HG03354 (cell line): ENCODE results near the gene SEC61G.

Source experiments
- ATAC-seq: cut with Tn5 transposase; IDR thresholded peaks from one replicate; pipeline ENCODE4 v1.9.1; 2021; ENCODE audit warnings: mild to moderate bottlenecking; ENCODE audit not compliant: unreplicated experiment, poor library complexity, severe bottlenecking

Gene SEC61G

DNA sequence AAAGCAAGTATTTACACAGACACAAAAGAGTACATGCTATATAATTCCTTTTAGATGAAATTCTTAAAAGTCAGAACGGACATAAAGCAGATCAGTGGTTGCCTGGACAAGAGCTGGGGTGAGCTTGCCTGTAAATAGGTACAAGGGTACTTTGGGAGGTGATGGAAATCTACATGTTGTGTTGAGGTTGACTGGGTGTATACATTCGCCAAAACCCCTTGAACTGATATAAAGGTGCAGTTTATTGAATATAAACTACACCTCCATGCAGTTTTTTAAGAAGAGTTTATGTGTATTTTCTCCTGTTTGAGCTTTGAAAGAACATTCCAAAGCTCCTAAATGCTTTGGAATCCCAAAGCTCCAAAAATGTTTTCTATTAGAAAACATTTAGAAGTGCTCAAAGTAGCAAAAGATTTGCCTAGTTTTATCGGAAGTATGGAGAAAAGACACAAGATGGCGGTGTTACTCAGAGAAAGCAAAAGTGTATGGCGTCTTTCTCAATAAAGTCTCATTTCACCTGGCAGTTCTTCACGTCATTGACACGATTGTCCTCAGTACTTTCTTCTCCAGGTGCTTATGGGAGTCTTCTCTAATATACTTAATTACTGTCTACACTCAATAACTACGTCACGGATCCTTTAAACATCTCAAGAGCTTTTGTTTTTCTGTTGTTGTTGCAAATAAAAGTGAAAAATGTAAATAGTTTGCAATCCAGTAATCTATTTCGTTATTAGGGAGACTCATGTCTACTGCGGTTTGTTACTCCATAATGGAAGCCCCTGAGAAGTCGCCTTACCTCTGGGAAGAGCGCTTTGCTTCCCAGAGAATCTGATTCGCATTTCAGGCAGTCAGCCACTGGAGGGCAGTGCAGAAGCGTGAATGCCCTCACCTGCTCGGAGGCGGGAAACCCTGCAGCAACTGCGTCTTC lies 14.7 kb upstream of the SEC61G start:
- peak; percentile 92 for ATAC-seq

DNA sequence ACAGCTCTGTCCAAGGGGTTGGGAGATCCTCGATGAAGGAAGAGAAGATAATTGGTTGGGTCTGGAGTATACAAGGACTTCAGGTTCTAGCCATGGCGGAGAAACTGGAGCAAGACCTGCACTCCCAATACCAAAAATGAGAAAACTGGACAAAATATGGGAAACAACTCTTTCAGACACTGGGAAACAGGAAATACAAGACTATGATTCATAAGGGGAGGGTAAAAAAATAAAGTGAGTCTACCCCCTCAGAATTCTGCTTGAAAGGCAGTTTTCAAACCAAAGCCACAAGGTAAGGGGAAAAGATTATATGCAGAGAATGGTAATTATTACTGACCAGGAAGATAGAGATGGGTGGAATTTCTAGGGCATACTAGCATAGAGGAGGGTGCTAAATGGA lies 10.2 kb upstream of the SEC61G start:
- no peak for ATAC-seq

DNA sequence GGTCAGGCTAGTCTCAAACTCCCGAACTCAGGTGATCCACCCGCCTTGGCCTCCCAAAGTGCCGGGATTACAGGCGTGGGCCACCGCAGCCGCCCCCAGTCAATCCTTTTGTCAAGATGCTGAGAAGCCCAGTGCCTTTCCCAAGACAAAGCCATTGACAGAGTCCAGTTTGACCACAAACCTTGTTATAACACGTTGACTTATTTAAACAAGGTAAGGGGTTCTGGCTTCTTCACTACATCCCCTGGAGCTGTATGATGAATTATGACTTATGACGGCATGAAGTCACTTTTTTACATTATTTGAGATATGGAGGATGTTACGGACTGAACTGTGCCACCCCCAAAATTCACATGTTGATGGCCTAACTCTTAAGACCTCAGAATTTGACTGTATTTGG lies 5.8 kb upstream of the SEC61G start:
- no peak for ATAC-seq

DNA sequence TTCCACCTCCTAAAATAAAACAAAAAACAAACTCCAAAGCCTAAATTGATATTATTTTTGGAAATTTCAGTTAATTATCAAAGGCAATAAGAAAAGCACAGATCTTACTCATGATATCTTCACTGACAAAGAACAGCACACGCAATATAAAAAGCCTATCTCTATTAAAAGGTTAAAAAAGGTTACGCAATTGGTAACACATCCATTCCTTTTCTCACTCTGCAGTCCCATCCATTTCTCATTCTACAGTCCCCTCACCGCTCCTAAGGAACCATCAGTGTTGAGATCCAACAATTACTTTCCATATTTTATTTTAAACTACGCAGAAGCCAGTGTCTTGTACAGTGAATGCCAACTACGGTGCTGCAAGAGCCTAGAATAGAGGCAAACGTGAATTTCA lies 1.3 kb downstream of the SEC61G start:
- ATAC-seq = no peak

DNA sequence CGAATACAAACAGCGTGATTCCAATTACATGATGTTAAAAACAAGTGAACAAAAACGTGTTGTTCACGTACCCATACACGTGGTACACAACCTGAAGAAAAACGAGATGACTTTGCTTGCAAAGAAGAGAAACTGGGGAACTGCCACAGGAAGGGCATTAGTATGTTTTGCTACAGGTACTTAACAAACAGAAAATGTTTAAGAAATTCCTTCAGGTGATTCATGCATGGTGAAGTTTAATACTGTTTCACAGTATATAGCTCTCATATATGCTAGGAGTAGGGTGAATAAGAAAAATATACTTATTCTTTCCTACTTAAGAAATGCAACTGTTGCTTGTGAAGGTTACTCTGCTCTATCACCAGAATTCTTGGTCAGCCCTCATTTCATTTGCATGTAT lies 9.8 kb downstream of the SEC61G start:
- no peak for ATAC-seq

DNA sequence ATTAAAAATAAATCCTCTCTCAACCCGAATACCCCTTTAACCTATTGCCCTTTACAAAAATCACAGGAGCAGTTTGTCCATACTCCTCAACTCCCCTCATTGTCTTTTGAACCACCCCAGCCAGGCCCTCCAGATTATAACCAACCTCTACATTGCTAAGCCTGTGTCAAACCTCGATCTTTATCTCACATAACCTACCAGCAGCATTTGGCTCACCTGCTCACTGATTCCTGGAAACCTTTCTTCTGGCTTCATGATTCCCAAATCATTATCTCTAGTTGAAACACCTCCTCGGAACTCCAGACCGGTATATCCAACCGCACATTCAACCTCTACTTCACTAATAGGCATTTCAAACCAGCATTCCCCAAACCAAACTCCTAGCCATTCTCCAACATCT lies 11.8 kb downstream of the SEC61G start:
- no peak for ATAC-seq

DNA sequence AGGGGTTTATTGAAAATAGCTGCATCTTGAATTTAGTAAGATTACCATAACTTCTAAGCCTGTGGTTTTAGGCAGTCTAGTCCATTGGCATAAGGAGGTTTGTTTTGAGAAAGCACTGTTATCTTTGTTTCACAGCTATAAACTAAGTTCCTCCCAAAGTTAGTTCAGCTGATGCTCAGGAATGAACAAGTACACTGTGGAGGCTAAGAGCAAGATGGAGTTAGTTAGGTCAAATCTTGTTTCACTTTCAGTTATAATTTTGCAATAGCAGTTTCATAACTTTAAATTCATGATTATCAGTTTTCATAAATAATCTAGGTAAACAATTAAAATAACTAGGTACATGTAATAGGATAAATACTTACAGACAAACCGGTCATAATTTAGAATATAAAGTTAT lies 15.4 kb downstream of the SEC61G start:
- ATAC-seq = no peak

DNA sequence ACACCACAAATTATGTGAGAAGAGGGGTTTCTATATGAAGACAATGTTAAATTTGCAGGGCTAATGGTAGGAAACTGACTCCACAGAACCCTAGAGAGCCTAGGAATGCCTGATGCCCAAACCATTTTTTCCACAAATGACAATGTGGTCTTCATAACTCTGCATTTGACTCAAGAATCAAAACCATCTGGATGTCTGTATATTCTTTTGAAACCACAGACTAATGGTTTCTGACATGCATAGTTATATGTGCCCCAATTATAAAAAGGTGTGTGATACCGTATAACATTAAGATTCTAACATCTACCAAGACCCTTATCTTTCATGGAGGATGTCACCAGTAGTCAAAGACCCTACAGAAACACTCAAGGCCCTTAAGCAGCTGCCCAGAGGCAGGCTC lies 20.3 kb downstream of the SEC61G start:
- ATAC-seq = no peak

DNA sequence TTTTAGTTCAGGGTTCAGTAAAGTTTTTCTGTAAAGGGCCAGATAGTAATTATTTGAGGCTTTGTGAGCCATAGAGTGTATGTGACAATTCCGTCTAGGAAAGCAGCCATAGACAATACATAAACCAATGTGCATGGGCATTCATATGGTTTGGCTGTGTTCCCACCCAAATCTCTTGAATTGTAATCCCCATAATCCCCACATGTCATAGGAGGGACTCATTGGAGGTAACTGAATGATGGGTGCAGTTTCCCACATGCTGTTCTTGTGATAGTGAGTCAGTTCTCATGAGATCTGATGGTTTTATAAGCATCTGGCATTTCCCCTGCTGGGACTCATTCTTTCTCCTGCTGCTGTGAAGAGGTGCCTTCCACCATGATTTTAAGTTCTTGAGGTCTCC lies 29.9 kb downstream of the SEC61G start:
- ATAC-seq = no peak

DNA sequence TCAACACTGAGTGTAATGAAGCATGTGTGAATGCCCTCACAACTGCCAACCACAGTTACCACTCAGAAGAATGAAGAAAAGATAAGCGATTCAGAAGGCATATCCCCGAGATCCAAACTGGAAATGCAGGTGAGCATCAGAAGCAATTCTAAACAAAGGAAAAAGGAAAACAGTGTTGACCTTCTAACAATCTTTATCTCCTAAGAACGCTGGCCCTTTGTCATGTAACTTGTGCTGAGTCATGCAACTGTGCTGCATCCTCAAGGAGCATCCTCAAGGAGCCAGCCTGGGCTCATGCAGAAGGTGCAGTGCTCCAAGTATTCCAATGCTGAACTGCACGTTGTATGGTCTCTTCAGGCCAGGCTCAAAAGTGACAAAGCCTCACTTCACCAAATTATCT lies 30.6 kb downstream of the SEC61G start:
- ATAC-seq = no peak

DNA sequence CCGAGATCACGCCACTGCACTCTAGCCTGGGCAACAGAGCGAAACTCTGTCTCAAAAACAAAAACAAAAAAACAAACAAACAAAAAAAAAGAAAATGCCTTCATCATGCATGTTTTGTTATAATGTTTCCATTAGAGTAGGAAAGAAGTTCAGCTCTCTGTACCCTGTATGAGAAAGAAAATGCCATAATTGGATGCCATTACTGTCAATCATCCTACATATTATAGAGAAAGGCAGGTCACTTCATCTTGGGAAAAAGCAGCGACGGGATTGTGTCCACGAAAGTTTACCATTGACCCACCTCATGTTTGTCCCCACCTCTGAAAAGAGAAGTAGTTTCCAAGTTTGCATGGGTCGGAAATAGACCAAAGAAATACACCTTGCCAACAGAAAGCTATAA lies 33.8 kb downstream of the SEC61G start:
- ATAC-seq = no peak

DNA sequence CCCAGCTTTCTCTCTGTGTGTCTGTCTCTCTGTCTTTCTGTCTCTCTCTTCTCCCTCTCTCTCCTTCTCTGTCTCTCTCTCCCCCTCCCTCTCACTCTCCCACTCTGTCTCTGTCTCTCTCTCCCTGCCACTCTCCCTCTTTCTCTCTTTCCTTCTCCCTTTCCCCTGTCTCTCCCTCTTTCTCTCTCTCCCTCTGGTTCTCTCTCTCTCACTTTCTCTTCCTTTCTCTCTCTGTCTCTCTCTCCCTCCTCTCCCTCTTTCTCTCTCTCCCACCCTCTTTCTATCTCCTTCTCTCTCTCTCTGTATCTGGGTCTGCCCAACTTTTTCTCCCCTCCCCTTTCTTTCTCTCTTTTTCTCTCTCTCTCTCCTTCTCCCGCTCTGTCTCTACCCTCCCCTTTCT lies 36.5 kb downstream of the SEC61G start:
- no peak for ATAC-seq

DNA sequence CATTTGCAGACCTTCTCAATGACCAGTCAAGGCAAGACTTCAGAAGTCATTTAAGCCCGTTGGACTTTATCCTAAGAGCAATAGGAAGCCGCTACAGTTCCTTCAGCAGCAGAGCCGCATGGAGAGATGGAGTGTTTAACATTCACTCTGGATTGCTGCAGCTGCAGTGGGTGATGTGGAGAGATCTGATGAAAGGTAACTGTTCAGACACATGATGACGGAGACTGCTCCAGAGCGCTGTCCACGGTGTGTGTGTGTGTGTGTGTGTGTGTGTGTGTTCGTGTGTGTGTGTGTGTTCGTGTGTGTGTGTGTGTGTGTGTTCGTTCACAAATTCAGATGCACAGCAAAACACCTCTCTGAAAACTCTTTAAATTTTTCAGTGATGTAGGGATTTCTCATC lies 37.0 kb downstream of the SEC61G start:
- ATAC-seq = no peak

DNA sequence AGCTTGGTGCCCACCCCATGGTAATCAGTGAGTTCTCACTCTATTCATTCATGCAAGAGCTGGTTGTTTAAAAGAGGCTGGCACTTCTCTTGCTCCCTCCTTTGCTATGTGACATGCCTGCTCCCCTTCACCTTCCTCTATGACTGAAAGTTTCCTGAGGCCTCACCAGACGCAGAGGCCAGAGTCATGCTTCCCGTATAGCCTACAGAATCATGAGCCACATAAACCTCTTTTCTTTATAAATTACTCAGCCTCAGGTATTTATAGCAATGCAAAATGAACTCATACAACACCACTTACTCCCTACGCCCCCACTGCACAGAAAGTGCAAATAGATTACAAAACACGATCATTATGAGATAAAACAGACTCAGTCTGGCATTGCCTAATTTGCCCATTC lies 39.0 kb downstream of the SEC61G start:
- ATAC-seq = no peak

DNA sequence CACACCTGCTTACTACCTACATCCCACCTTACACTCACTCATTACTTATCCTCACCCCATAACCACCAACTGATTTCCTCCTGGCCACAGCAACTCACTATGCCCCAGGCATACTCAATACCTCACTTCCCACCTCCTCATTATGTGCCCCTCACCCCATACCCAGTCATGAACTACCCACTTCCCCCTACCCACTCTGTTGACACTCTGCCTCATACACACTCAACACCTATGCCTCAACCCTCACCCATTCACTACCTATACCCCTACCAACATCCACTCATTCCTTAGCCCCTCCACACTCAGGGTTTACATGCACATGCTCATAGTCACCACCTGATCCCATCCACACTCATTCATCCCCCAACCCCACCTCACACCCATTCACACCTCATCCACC lies 39.6 kb downstream of the SEC61G start:
- ATAC-seq = no peak

DNA sequence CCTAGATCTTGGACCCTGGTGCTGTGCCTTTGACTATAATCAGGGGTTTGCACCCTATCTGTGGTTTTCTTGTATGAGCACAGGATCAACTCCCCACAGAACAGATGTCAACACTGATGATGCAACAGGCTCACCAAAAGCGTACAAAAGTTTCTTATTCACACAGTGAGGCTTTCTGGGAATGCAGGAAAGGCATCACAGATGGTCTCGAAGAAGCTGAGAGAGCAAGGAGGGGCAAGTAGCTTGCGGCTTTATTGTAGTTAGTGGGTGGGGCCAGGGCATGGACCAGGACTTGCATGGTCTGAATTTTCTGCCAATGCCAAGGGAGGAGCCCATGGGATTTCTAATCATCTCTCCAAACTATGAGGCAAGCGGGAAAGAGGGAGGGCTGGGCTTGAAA lies 46.2 kb downstream of the SEC61G start:
- ATAC-seq = no peak

DNA sequence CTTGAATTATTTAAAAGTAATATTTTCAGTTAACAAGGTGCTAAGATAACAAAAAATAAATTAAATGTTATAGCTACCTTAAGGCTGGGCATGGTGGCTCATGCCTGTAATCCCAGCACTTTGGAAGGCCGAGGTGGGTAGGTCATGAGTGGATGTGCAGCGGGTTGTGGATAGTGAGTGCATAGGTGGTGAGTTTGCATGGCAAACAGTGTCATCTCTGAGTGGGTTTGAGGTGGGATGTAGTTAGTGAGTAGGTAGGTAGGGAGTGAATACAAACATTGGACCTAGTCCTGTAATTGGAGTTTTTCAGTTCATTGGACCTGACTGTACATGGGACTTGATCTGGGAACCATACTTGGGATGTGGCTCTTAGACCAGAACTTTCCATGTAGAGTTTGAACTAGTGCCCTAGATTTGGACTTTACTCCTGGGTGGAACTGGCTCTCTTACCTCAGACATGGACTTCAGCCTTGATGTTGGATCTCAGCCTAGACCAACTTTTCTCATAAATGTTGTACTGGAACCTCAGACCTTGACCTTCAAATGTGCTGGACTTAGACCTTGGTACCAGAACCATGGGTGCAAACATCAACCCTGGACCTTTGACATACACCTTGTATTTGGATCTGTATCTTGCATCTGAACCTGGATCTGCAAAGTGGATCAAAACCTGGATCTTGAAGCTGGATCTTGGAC lies 47.0 kb downstream of the SEC61G start:
- ATAC-seq = no peak

DNA sequence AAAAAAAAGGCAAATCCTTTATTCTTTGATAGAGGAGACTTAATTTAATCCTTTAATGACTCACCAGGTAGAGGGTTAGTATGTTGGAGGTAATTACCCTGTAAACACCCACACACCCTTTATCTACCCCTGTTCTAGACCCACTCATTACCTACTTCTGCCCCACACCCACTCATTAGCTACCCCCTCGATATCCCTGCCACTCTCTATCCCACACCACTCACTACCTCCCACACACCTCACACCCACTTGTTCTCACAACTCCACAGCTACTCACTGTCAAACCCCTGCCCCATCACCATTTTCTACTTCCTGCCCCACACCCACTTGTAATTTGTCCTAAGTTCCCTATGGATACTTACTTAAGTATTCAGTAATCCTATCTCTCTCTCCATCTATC lies 49.7 kb downstream of the SEC61G start:
- ATAC-seq = no peak

DNA sequence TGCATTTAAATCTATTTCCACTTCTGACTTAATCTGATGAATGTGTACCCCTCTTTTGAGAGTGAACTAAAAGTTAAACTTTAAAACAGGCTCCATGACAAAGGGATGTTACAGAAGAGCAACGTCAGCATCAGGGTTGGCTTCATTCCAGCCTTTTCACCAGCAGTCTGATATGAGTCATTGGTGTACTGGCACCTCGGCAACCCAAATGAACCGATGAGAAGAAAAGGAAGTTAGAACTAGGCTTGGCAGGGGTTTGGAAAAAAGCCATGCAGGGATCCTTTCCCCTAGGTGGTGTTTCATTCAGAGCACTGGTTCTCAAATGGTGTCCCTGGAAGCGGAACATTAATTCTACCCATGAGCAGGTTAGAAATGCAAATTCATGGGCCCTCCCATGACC lies 53.6 kb downstream of the SEC61G start:
- ATAC-seq = no peak

DNA sequence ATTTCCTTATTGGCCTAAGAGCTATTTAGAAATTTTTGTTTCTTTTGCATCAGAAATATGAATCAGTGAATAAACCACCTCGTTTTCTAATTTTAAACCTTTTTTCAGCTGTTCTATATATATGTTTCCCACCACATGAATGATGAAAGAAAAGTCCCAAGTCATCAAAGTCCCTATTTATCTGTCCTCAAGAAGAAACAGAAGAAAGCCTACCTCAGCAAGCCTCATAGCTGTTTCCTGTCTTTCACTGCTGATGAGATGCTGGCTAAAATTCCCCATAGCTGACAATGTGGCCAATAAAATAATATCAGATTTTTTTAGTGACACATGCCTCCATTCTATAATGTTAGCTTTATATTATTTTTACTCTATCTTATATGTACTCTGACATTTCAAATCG lies 54.2 kb downstream of the SEC61G start:
- ATAC-seq = no peak
